Skeletal muscle tissue (tissue), 4 donors: Measurements from ENCODE around the gene PIGB. TPM values are rescaled to one million over a fixed set of nuclear protein-coding genes. Genes with fewer than 3 reads are reported as not detected.
"Not testable (repeated sequence)": the region's sequence is repeated elsewhere in the genome, so short reads cannot be mapped to it uniquely, and the experiment has no call there.

Experiments
- H3K27ac ChIP-seq: one replicate; pipeline ENCODE4 v1.7.0; 2013; ENCODE audit warnings: mild to moderate bottlenecking, low read depth, low read length, inconsistent platforms
- H3K27me3 ChIP-seq, 3 donors: one replicate each; pipeline ENCODE4 v1.7.0; 2013; ENCODE audit warnings: low read length in 3 of 3; ENCODE audit not compliant: control insufficient read depth in 3 of 3, insufficient read depth in 3 of 3
- H3K36me3 ChIP-seq, 3 donors: one replicate each; pipeline ENCODE4 v1.7.0; 2013; ENCODE audit warnings: low read length in 3 of 3; ENCODE audit not compliant: control insufficient read depth in 3 of 3, insufficient read depth in 3 of 3
- H3K4me1 ChIP-seq, 3 donors: one replicate each; pipeline ENCODE4 v1.7.0; 2013; ENCODE audit warnings: low read length in 3 of 3, mild to moderate bottlenecking in 3 of 3; ENCODE audit not compliant: control insufficient read depth in 3 of 3, insufficient read depth in 3 of 3
- H3K4me3 ChIP-seq, 3 donors: one replicate each; pipeline ENCODE4 v1.7.0; 2013; ENCODE audit warnings: low read length in 3 of 3
- H3K9ac ChIP-seq, 3 donors: one replicate each; pipeline ENCODE4 v1.7.0; 2013; ENCODE audit warnings: low read length in 3 of 3, mild to moderate bottlenecking in 3 of 3, moderate library complexity in 2 of 3, low read depth in 1 of 3
- H3K9me3 ChIP-seq, 3 donors: one replicate each; pipeline ENCODE4 v1.7.0; 2013; ENCODE audit warnings: low read length in 3 of 3; ENCODE audit not compliant: control insufficient read depth in 3 of 3
- total RNA-seq: library from RNA; depleted of rRNA; stranded (reverse); fragments of >200 nt; gene quantifications from one replicate; pipeline ENCODE4 v1.2.3, GENCODE V29; 2014
- donor health status: Osteomylitis.

Gene PIGB
- total RNA-seq, 1 donor from 2014 or later: 5.2 TPM

DNA sequence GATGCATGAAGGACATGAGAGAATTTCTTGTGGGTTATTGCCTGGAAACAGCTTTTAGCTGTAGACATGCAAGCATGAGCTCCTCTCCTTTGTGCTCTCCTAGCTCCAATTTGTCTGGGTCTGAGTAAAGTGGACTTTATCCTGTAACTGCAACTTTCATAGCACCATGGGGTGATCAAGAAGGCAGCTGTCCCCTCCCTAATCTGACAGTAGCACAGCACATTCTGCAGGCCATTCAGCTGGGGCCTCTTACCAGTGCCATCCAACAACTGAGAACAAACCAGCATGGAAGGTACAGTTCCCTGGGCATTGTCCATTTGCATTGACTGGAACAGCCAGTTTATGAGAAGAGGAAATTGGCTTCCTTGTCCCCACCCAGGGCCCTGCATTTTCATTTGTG, 21.7 kb upstream of the PIGB start:
- Histone ChIP-seq H3K9me3 (no peaks in the 10 kb centered on the region), H3K4me1 (no peaks in the 10 kb centered on the region), H3K36me3 (no peaks in the 10 kb centered on the region), H3K27me3 (no peaks in the 10 kb centered on the region), H3K4me3 (no peak overlapping the region), H3K27ac (no peak overlapping the region), H3K9ac (no peak overlapping the region)

DNA sequence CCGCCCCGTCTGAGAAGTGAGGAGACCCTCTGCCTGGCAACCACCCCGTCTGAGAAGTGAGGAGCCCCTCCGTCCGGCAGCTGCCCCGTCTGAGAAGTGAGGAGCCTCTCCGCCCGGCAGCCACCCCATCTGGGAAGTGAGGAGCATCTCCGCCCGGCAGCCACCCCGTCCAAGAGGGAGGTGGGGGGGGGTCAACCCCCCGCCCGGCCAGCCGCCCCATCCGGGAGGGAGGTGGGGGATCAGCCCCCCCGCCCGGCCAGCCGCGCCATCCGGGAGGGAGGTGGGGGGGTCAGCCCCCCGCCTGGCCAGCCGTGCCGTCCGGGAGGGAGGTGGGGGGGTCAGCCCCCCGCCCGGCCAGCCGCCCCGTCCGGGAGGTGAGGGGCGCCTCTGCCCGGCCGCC, 16.2 kb upstream of the PIGB start:
- not testable (repeated sequence) for H3K4me1 ChIP-seq

GRCh38 chr15:55319537-55320237, 665 bp downstream of the PIGB start:
- H3K36me3 ChIP-seq: peaks cover 0 to 2% (median 0%) of the 10 kb centered on the region in 3 donors
- peak overlapping the region; percentile 89 to 98 (median 97) for H3K9ac ChIP-seq
- H3K4me1 ChIP-seq: peaks cover 0 to 8% (median 5%) of the 10 kb centered on the region in 3 donors
- H3K9me3 ChIP-seq: no peaks in the 10 kb centered on the region
- no peaks in the 10 kb centered on the region for H3K27me3 ChIP-seq
- peak overlapping the region; percentile 85 for H3K27ac ChIP-seq
- peak overlapping the region; percentile 89 to 97 (median 95) for H3K4me3 ChIP-seq

More for the DNA sequence above, 16.2 kb upstream of the PIGB start:
- H3K27ac ChIP-seq, H3K9me3 ChIP-seq, H3K27me3 ChIP-seq, H3K9ac ChIP-seq, H3K4me3 ChIP-seq, H3K36me3 ChIP-seq: not testable (repeated sequence)

- peaks cover 0 to 8% (median 5%) of the 10 kb centered on the region in 3 donors for H3K4me1 ChIP-seq
Observed at GRCh38 chr15:55320238-55320550, 1.2 kb downstream of the PIGB start.

GRCh38 chr15:55320963-55321362, 1.9 kb downstream of the PIGB start:
- Histone ChIP-seq H3K27ac (no peak overlapping the region), H3K4me3 (no peak overlapping the region), H3K9me3 (no peaks in the 10 kb centered on the region), H3K36me3 (peaks cover 0 to 2% (median 0%) of the 10 kb centered on the region in 3 donors), H3K4me1 (peaks cover 0 to 8% (median 5%) of the 10 kb centered on the region in 3 donors), H3K9ac (no peak overlapping the region), H3K27me3 (no peaks in the 10 kb centered on the region)

More at GRCh38 chr15:55320238-55320550, 1.2 kb downstream of the PIGB start:
- H3K9ac ChIP-seq: no peak overlapping the region
- peak overlapping the region in 1 of 3 donors; percentile 28 for H3K4me3 ChIP-seq
- H3K36me3 ChIP-seq: peaks cover 0 to 2% (median 0%) of the 10 kb centered on the region in 3 donors
- H3K9me3 ChIP-seq: no peaks in the 10 kb centered on the region
- no peak overlapping the region for H3K27ac ChIP-seq
- H3K27me3 ChIP-seq: no peaks in the 10 kb centered on the region

- Histone ChIP-seq H3K4me1 (peaks cover 0 to 8% (median 3%) of the 10 kb centered on the region in 3 donors), H3K9me3 (no peaks in the 10 kb centered on the region), H3K27me3 (no peaks in the 10 kb centered on the region), H3K27ac (no peak overlapping the region), H3K36me3 (peaks cover 0 to 2% (median 0%) of the 10 kb centered on the region in 3 donors), H3K4me3 (no peak overlapping the region), H3K9ac (no peak overlapping the region)
Observed at GRCh38 chr15:55322467-55322866, 3.4 kb downstream of the PIGB start.

DNA sequence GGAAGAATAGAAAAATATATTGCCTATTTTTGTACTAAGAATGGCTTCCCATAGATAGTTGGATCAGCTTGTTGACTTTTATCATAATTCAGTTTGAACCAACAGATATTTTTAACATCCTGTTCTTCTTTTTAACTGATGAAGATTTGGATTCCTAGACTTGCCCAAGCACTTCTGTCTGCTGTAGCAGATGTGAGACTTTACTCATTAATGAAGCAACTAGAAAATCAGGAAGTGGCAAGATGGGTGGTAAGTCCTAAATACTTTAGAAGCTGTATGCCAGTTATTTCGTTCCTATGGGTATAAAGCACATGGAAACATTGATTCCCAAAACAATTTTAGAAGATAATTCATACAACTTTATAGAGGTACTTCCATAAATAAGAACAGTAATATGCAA, 8.4 kb downstream of the PIGB start:
- H3K4me3 ChIP-seq: no peak overlapping the region
- H3K9ac ChIP-seq: no peak overlapping the region
- H3K9me3 ChIP-seq: no peaks in the 10 kb centered on the region
- H3K27me3 ChIP-seq: no peaks in the 10 kb centered on the region
- H3K36me3 ChIP-seq: peaks cover 0 to 8% (median 4%) of the 10 kb centered on the region in 3 donors
- no peaks in the 10 kb centered on the region for H3K4me1 ChIP-seq
- no peak overlapping the region for H3K27ac ChIP-seq

GRCh38 chr15:55334371-55334770, 15.3 kb downstream of the PIGB start:
- peaks cover 0 to 16% (median 13%) of the 10 kb centered on the region in 3 donors for H3K36me3 ChIP-seq
- H3K27ac ChIP-seq: no peak overlapping the region
- H3K9ac ChIP-seq: no peak overlapping the region
- no peak overlapping the region for H3K4me3 ChIP-seq
- H3K4me1 ChIP-seq: no peaks in the 10 kb centered on the region
- no peaks in the 10 kb centered on the region for H3K27me3 ChIP-seq
- H3K9me3 ChIP-seq: no peaks in the 10 kb centered on the region

- peaks cover 0 to 16% (median 13%) of the 10 kb centered on the region in 3 donors for H3K36me3 ChIP-seq
- H3K4me3 ChIP-seq: no peak overlapping the region
- H3K4me1 ChIP-seq: no peaks in the 10 kb centered on the region
- no peaks in the 10 kb centered on the region for H3K9me3 ChIP-seq
- H3K9ac ChIP-seq: no peak overlapping the region
- no peaks in the 10 kb centered on the region for H3K27me3 ChIP-seq
- H3K27ac ChIP-seq: no peak overlapping the region
Observed at GRCh38 chr15:55334997-55335396, 16.0 kb downstream of the PIGB start.

DNA sequence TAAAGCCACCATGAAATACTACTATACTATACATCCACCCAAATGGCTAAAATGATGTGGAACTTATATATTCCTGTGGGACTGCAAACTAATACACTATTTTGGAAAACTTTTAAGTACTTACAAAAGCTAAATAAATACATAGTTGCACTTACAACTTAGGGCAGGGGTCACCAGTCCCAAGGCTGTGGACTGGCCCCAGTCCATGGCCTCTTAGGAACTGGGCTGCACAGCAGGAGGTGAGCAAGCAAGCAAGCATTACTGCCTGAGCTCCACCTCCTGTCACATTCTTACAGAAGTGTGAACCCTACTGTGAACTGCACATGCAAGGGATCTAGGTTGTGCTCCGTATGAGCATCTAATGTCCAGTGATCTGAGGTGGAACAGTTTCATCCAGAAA, 18.1 kb downstream of the PIGB start:
- Histone ChIP-seq H3K9me3 (no peaks in the 10 kb centered on the region), H3K36me3 (peaks cover 0 to 12% (median 9%) of the 10 kb centered on the region in 3 donors), H3K9ac (no peak overlapping the region)

More for the DNA sequence above, 18.1 kb downstream of the PIGB start:
- H3K4me3 ChIP-seq: no peak overlapping the region
- H3K27ac ChIP-seq: no peak overlapping the region
- no peaks in the 10 kb centered on the region for H3K27me3 ChIP-seq
- H3K4me1 ChIP-seq: no peaks in the 10 kb centered on the region
